GM20431 (cell line): ENCODE results near the gene TMEM191C.
"Not testable (repeated sequence)": the region's sequence is repeated elsewhere in the genome, so short reads cannot be mapped to it uniquely, and the experiment has no call there.

ENCODE experiments used
- in situ Hi-C: fragments of 300-500 bp; cut with MseI, MboI; formaldehyde crosslinking; loops from one replicate; pipeline ENCODE4 v1.15.0; 2020; ENCODE audit warnings: low sequenced_read_pairs; ENCODE audit not compliant: unreplicated experiment

Gene TMEM191C

DNA sequence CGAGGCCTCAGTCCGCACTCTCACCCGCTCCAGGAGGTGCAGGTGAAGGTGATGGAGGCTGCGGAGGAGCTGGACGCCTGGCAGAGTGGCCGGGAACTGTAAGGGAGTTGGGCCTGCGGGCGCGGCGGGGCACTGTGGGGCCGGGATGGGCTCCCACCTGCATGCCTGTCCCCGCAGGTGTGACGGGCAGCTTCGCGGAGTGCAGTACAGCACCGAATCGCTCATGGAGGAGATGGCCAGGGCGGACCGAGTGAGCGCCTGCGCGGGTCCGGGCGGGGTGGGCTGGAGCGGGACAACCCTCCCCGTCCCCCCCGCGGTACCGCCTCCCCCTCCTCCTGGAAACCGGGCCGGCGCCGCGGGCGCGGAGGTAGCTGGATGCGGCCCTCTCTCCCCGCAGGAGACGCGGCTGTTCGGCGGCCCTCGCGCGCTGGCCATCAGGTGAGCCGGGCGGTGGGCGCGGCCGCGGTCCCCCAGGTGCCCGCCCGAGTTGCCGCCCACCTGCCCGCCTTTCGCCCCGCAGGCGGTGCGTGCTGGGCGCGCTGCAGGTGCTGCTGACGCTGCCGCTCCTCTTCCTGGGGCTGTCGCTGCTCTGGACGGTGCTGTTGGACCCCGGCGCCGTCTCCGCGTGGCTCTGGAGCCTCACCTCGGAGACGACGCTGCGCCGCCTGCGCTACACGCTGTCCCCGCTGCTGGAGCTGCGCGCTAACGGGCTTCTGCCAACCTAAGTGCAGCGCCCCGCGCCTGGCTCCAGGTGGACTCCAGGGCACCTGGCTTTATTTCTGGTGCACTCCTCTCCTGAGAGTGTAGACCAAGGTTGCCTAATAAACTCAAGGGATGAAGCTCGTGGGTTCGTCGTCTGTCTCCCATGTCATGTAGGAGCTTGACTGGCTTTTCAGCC is 2.2 kb downstream of the TMEM191C start:
- in situ Hi-C loops: not testable (repeated sequence)

GRCh38 chr22:21472984-21473383 is 5.8 kb downstream of the TMEM191C start:
- in situ Hi-C loops: not testable (repeated sequence)

DNA sequence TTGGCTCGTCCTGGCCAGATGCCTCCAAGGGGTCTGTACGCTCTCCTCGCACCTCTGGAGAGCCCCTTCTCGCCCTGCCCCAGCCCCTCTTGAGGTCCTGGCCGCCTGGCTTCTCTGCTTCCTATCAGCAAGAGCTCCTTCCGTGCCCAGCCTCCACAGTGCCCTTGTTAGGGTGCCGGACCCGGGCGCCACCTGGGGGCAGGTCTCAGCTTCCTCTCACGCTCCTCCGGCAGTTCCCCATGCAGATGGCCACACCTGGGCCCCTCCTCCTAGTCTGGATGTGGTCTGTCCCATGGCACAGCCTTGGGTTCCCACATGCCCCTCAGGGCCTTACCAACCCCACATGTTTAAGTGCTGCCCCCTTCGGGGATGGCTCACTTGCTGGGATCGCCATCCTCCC is 6.5 kb downstream of the TMEM191C start:
- in situ Hi-C loops: not testable (repeated sequence)

- in situ Hi-C loops: not testable (repeated sequence)
These were observed 16.9 kb downstream of the TMEM191C start for GRCh38 chr22:21484039-21484438.

GRCh38 chr22:21487723-21488122 is 20.5 kb downstream of the TMEM191C start:
- in situ Hi-C loops: not testable (repeated sequence)

- in situ Hi-C loops: not testable (repeated sequence)
These were observed 22.0 kb downstream of the TMEM191C start for GRCh38 chr22:21489149-21489680.

GRCh38 chr22:21490556-21490955 is 23.4 kb downstream of the TMEM191C start:
- in situ Hi-C loops: not testable (repeated sequence)

DNA sequence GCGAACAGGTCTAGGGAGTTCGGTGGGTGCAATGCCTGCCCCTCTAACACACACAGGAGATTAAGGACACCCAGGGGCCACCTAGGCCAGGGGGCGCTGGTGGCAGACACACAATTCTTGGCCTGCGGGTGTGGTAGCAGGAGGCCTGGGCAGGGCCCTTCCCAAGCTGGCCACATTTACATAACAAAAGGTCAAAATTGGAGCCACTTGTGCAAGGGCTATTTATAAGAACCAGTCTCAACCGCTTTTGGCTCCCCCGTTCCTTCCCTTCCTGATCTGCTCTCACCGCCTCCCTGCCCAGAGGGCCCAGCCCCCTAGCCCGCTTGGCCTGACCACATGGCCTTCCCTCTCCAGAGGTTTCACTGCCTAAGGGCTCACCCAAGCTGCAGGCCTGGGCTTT is 25.1 kb downstream of the TMEM191C start:
- in situ Hi-C loops: not testable (repeated sequence)

- in situ Hi-C loops: not testable (repeated sequence)
These were observed 26.9 kb downstream of the TMEM191C start for GRCh38 chr22:21493789-21494782.

GRCh38 chr22:21497984-21498383 is 30.8 kb downstream of the TMEM191C start:
- in situ Hi-C loops: not testable (repeated sequence)

GRCh38 chr22:21498489-21498888 is 31.3 kb downstream of the TMEM191C start:
- in situ Hi-C loops: not testable (repeated sequence)

DNA sequence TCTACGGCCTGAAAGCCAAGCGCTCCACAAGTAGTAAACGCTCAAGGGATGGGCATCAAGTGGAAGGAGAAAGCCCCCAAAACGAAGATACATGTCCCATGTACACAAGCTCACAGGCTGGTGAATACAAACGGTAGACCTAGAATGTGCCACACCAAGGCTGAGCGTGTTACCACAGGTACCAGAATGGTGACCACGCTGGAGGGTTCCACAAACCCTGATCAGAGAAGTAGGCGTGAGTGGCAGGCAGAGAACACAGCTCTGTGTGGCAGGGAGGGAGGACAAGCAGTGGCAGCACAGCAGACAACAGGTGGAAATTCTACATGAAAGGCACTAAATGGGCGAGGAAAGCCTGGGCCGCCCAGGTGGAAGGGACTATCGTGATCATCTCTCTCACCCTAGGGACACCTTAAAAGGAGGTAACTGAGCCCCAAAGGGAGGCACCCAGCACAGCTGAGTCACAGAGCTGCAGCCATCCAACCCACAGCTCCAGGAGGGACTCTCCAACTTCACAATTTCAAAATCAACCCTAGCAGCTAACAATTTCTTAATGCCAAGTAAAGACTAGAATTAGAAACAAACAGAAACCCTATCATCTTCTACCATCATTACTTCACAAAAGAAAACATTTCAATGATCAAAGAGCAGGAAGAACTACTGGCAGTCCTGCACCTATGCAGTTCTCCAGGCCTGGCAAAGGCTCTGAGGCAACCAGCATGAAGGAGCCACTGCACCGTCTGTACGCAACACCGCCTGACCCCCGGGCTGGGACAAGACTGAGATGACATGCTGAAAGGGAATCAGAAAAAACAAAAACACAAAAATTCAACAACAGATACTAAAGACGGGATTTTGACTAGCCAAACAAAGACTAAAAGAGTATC is 32.7 kb downstream of the TMEM191C start:
- in situ Hi-C loops: not testable (repeated sequence)

DNA sequence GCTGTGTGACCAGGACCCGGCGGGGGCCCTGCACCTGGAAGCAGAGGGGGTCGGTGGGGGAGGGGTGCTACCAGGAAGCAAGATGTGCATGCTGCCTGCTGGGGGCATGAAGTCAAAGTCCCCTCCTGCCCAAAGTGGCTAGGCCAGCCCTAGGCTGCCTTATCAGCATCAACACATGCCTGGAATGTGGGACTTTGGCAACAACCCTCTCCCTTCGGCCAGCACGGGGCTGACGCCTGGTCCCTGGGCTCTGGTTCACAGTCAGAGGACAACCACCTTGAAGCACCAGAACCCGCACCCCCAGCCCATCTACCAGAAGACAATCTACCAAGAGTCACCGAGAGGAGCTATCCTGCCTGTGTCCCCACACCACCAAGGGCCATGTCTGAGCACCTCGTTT is 43.2 kb downstream of the TMEM191C start:
- in situ Hi-C loops: not testable (repeated sequence)

DNA sequence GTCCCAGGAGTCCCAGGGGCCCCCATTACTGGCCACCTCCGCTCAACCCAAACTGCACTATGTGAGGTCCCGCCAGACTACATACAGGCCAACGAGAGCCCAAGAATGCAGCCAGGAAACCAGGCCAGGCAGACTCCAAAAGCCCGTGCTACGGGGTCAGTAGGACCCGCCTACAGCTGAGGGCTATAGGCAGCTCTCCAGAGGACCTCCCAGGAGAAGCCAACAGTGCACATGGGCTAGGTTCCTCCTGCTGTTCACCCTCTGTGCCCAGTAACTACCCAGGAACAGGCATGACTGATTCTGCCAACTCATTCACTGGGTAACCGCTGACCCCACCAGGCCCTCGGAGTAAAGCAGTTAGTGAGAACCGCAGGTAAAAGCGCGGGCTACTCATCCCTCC is 44.8 kb downstream of the TMEM191C start:
- in situ Hi-C loops: not testable (repeated sequence)

DNA sequence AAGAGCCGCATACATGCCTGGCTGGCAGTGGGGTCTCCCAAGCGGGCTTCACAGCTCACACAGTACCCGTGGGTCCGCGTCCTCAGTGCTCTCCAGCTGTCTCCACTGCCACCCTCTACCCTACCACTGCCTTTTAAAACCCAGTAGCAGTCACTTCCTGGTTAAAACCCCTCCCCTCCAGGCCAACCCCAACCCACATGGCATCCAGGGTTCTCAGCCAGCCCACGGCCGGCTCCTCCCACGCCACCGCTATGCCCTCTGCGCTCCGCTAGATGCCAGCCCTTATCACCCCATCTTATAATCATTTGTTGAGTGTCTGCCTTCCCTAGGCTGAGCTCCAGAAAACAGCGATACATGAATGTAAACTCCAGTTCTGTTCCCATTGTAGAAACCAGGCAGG is 46.9 kb downstream of the TMEM191C start:
- in situ Hi-C loops: not testable (repeated sequence)

GRCh38 chr22:21515234-21515633 is 48.0 kb downstream of the TMEM191C start:
- in situ Hi-C loops: not testable (repeated sequence)

DNA sequence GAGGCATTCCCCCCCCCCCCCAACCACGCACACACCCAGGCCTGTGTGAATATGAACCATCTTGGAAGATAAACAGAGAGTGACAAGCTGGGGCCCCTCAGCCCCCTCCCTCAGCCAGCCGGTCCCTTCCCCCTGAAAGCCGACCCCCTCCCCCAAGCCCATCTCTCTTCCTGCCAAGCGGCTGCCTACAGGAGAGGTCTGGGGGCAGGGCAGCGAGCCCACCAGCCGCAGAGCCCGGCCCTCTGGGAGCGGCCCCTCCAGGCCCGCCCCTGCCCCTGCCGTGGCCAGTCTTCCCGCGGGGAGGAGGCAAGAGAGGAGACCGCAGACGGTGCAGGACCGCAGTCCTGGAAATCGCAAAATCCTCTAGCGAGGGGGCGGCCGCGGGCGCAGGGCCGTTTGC is 49.3 kb downstream of the TMEM191C start:
- in situ Hi-C loops: not testable (repeated sequence)

DNA sequence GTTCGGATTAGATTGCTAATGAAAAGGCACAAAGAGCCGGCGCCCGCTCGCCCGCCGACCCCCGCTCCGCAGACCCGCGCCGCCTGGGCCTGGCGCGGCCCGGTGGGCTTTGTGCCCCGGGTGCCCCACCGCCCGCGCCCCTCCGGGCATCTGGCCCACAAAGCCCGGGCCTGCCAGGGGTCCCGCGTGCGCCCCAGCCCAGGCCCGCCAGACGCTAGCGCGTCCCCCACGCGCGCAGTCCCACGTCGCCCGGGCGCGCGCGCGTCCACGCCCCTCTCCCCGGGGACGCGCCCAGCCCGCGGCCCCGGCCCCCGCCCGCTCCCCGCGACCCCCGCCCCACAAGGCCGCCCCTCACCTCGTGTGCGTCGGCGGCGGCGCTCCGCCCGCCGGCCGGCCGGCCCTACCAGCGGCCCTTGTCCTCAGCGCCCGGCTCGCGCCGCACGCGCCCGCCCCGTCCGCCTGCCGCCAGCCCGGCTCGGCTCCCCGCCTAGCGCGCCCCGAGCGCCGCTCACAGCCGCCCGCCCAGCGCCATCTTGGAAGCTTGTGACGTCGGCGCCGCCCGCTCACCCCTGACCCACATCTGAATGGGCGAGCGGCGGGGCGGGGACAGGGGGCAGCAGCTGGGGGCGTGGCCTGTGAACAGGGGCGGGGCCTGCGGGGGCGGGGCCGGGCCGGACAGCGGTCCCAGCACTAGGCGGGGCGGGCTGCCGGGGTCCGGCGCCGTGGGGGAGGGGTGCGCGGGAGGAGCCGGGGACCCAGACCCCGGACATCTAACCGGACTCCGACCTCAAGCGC is 50.0 kb downstream of the TMEM191C start:
- in situ Hi-C loops: not testable (repeated sequence)
